Lower leg skin (tissue), 3 donors: ENCODE results near the gene AAR2.

Source experiments
- CTCF ChIP-seq, 3 donors: fragments of 450-650 bp; IDR thresholded peaks; one replicate each; pipeline ENCODE4 v1.5.1; 2016; ENCODE audit warnings: antibody characterized with exemption in 3 of 3, mild to moderate bottlenecking in 3 of 3, moderate library complexity in 2 of 3
- POLR2A ChIP-seq, 2 donors: fragments of 450-650 bp; IDR thresholded peaks; one replicate each; pipeline ENCODE4 v1.6.1; 2016 to 2017; ENCODE audit warnings: antibody characterized with exemption in 2 of 2, mild to moderate bottlenecking in 1 of 2, moderate library complexity in 1 of 2

GRCh38 chr20:36262440-36262839 lies 26.2 kb downstream of the AAR2 start:
- no peak for TF ChIP-seq CTCF (IDR thresholded peaks at IDR 0.05)
- TF ChIP-seq POLR2A (IDR thresholded peaks at IDR 0.05), result no peak
